SH-SY5Y (cell line): ENCODE data around the gene PKP4.

Experiments used
- GATA2 ChIP-seq: IDR thresholded peaks from 2 replicates; pipeline ENCODE4 v1.6.1; 2011; ENCODE audit warnings: mild to moderate bottlenecking, low read depth, low read length
- GATA3 ChIP-seq: IDR thresholded peaks from 2 replicates; pipeline ENCODE4 v1.6.1; 2011; ENCODE audit warnings: low read depth, mild to moderate bottlenecking, low read length, moderate library complexity

GRCh38 chr2:158542577-158542976, 85.8 kb downstream of the PKP4 start:
- no peak for TF ChIP-seq GATA2
- TF ChIP-seq GATA3, result no peak
